ENCODE measurements around the gene CRISP1. TPM values are rescaled to one million over a fixed set of nuclear protein-coding genes. Genes with fewer than 3 reads are reported as not detected.

Gene CRISP1
- total and polyA plus RNA-seq, 9 of the 15 experiments (the other 6 are each of a cell fraction or from before 2014, with no cell fraction given): not detected

DNA sequence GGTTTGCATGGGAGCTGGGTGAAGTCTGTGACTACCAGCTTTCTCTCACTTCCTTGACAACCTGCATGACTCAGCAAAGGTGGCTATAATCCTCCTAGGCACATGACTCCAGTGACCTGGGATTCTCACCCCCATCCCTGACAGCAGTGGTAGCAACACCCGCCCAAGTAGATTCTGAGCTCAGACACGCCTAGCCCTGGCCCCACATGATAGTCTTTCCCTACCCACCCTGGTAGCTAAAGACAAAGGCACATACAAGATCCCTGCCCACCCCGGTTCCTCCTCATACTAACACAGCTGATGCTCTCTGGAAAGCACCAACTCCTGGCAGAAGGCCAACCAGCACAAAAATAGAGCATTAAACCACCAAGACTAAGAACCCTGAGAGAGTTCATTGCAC is 25.9 kb upstream of the CRISP1 start (continued):
- TF ChIP-seq NFE2 (IDR thresholded peaks at IDR 0.05; ENCODE audit: low read depth) (peak; percentile 83), NR3C1 (CRISPR knock-in tag; IDR thresholded peaks at IDR 0.05) (no peak), C11orf30 (IDR thresholded peaks at IDR 0.05; ENCODE audit: low read depth) (peak; percentile 59), ZNF384 (IDR thresholded peaks at IDR 0.05; ENCODE audit: low read depth, low read length) (no peak), NFIC (IDR thresholded peaks at IDR 0.05) (peak; percentile 83), PCBP1 (IDR thresholded peaks at IDR 0.05; ENCODE audit: low read depth, low read length, poor library complexity, severe bottlenecking) (no peak), NFE2L1 (tag; IDR thresholded peaks at IDR 0.05; ENCODE audit: borderline replicate concordance, low read depth) (0 out of 2 replicates have a peak, but pooled peaks have one; percentile 10)

GRCh38 chr6:49890988-49891387 is 24.7 kb upstream of the CRISP1 start:
- CTCF ChIA-PET (ENCODE audit: low intra/inter-chr PET ratio): no interaction called here
- in situ Hi-C loops (cut with MboI): no loop called here
- H2AFZ ChIP-seq (ENCODE audit: low read depth, low read length): 0 out of 2 replicates have a peak overlapping the region, but pooled peaks have one; percentile 5
- no peaks in the 10 kb centered on the region for H3K27me3 ChIP-seq (ENCODE audit: control insufficient read depth in 2 of 2, insufficient read depth in 2 of 2, low read length in 2 of 2)
- POLR2A ChIA-PET: interaction anchor here (0.6 to 1.4 kb wide), 3 partner anchors 49 to 256 kb away, joined by 3 to 6 read pairs (median 5); no protein-coding TSS in a partner anchor
- DNase-seq (ENCODE audit: extremely low read depth in 1 of 4, low spot score in 3 of 4): no peak
- intact Hi-C loops (cut with micrococcal nuclease): no loop called here
- 0 out of 2 replicates have a peak, but pooled peaks cover 2% of the 10 kb centered on the region for H3K9me3 ChIP-seq (replicated peaks; ENCODE audit: control insufficient read depth, insufficient read depth, low read depth, low read length)
- FAIRE-seq: no peak
- H3K79me2 ChIP-seq (ENCODE audit: control insufficient read depth, insufficient read depth, low read length): no peaks in the 10 kb centered on the region
- BruUV-seq (replicated peaks): no TSS peak
- H4K20me1 ChIP-seq (replicated peaks; ENCODE audit: control insufficient read depth, insufficient read depth, low read length): no peaks in the 10 kb centered on the region
- H3K27ac ChIP-seq (ENCODE audit: extremely low read depth, low read depth, low read length): no peak overlapping the region
- 13% methylated on average over 7 of the region's 7 CpGs for WGBS (ENCODE audit: insufficient coverage, low coverage, missing lambda C conversion rate)
- ATAC-seq: peak; percentile 59
- no peak overlapping the region for H3K4me2 ChIP-seq (ENCODE audit: insufficient read depth, low read length)
- H3K4me1 ChIP-seq (replicated peaks in 1 of 2; ENCODE audit: control insufficient read depth in 2 of 2, insufficient read depth in 2 of 2, low read length in 2 of 2): peaks cover 6 to 10% of the 10 kb centered on the region in 2 experiments; a peak in 4 of 5 replicates
- H3K9ac ChIP-seq (ENCODE audit: insufficient read depth in 1 of 2, low read depth in 2 of 2, low read length in 2 of 2): no peak overlapping the region
- no peaks in the 10 kb centered on the region for H3K9me1 ChIP-seq (ENCODE audit: control insufficient read depth, insufficient read depth, low read length)
- no peaks in the 10 kb centered on the region for H3K36me3 ChIP-seq (ENCODE audit: control insufficient read depth, insufficient read depth, low read length)
- no peak overlapping the region for H3K4me3 ChIP-seq
- TF ChIP-seq UBTF (IDR thresholded peaks at IDR 0.05; ENCODE audit: borderline replicate concordance in 1 of 2, low read depth in 2 of 2, low read length in 2 of 2) (no peak), BRF1 (IDR thresholded peaks at IDR 0.05; ENCODE audit: borderline replicate concordance, extremely low read depth, insufficient read length) (no peak), HMBOX1 (IDR thresholded peaks at IDR 0.05) (0 out of 2 replicates have a peak, but pooled peaks have one; percentile 38), LARP7 (IDR thresholded peaks at IDR 0.05) (no peak), MEIS2 (IDR thresholded peaks at IDR 0.05; ENCODE audit: partially characterized antibody) (no peak), TEAD4 (IDR thresholded peaks at IDR 0.05; ENCODE audit: low read length) (peak; percentile 38; the same call in 1 of the 2 replicates), TEAD4 (CRISPR knock-in tag; IDR thresholded peaks at IDR 0.05; ENCODE audit: borderline replicate concordance) (no peak), SMAD1 (IDR thresholded peaks at IDR 0.05; ENCODE audit: low read depth, low read length, partially characterized antibody) (no peak), HDGF (IDR thresholded peaks at IDR 0.05) (no peak), THRB (CRISPR knock-in tag; conservative IDR thresholded peaks at IDR 0.05) (no peak), TCF7L2 (IDR thresholded peaks at IDR 0.05; ENCODE audit: low read depth, low read length) (no peak), GATAD2A (IDR thresholded peaks at IDR 0.05) (no peak), ZNF77 (CRISPR knock-in tag; IDR thresholded peaks at IDR 0.05) (no peak)

Measured in K562 (cell line).